Anterior cingulate cortex (tissue), 58 donors: Measurements from ENCODE around the gene CNNM2.

ENCODE experiments used
- DNase-seq, 58 donors: peaks; one replicate each; lab custom pipeline; 2025; lab: John Stamatoyannopoulos, UW

The CNNM2 gene

GRCh38 chr10:103090911-103091310, 172.8 kb downstream of the CNNM2 start:
- DNase-seq = no peak

GRCh38 chr10:103095005-103095404, 176.9 kb downstream of the CNNM2 start:
- DNase-seq = no peak

- DNase-seq = no peak
Observed at GRCh38 chr10:103096130-103096529, 178.0 kb downstream of the CNNM2 start.

- no peak for DNase-seq
Observed at GRCh38 chr10:103098240-103098639, 180.1 kb downstream of the CNNM2 start.

- DNase-seq = no peak
Observed at GRCh38 chr10:103100620-103101019, 182.5 kb downstream of the CNNM2 start.

- DNase-seq = no peak
Observed at GRCh38 chr10:103102195-103102594, 184.1 kb downstream of the CNNM2 start.

- DNase-seq = no peak
Observed at GRCh38 chr10:103103989-103104388, 185.9 kb downstream of the CNNM2 start.

- no peak for DNase-seq
Observed at GRCh38 chr10:103104721-103105120, 186.6 kb downstream of the CNNM2 start.

GRCh38 chr10:103105462-103105861, 187.4 kb downstream of the CNNM2 start:
- DNase-seq = no peak

GRCh38 chr10:103106539-103106938, 188.4 kb downstream of the CNNM2 start:
- no peak for DNase-seq

- no peak for DNase-seq
Observed at GRCh38 chr10:103109821-103110220, 191.7 kb downstream of the CNNM2 start.

GRCh38 chr10:103110407-103110806, 192.3 kb downstream of the CNNM2 start:
- DNase-seq = no peak

- DNase-seq = peak in 5 of 58 donors; percentile 3 to 56 (median 19)
Observed at GRCh38 chr10:103111031-103111917, 193.2 kb downstream of the CNNM2 start.

GRCh38 chr10:103111918-103112877, 194.1 kb downstream of the CNNM2 start:
- no peak for DNase-seq

- DNase-seq = no peak
Observed at GRCh38 chr10:103114876-103115275, 196.8 kb downstream of the CNNM2 start.

GRCh38 chr10:103117247-103117646, 199.2 kb downstream of the CNNM2 start:
- no peak for DNase-seq

- DNase-seq = no peak
Observed at GRCh38 chr10:103120546-103120945, 202.5 kb downstream of the CNNM2 start.

- DNase-seq = no peak
Observed at GRCh38 chr10:103120977-103121735, 203.1 kb downstream of the CNNM2 start.

- DNase-seq = no peak
Observed at GRCh38 chr10:103123282-103124024, 205.4 kb downstream of the CNNM2 start.
